DND-41 (cell line): ENCODE measurements around the gene RNASE8.
A peak's percentile ranks its signal among the peaks of the same experiment; 100 is the strongest.

Experiments used
- ATAC-seq: fragments of 200-7000 bp; cut with Tn5 transposase; 3 replicates; pipeline ENCODE4 v1.9.1; 2021; ENCODE audit warnings: low read depth; ENCODE audit not compliant: insufficient read depth
- DNase-seq: peaks from one replicate; pipeline ENCODE4 v3.0.0-alpha.2; 2020
- H2AFZ ChIP-seq: 2 replicates; pipeline ENCODE4 v1.6.0; 2012; ENCODE audit warnings: low read depth, low read length
- H3K27ac ChIP-seq: 2 replicates; pipeline ENCODE4 v1.5.1; 2012; ENCODE audit warnings: low read length, inconsistent platforms
- H3K27me3 ChIP-seq: fragments of 200-600 bp; sonication (generic); 2 replicates; pipeline ENCODE4 v1.6.0; 2012; ENCODE audit warnings: low read length, mild to moderate bottlenecking, inconsistent platforms; ENCODE audit not compliant: insufficient read depth, poor library complexity
- H3K36me3 ChIP-seq: 2 replicates; pipeline ENCODE4 v1.5.1; 2012; ENCODE audit warnings: low read length, inconsistent platforms; ENCODE audit not compliant: insufficient read depth
- H3K4me1 ChIP-seq: 2 replicates; pipeline ENCODE4 v1.5.1; 2012; ENCODE audit warnings: mild to moderate bottlenecking, low read length; ENCODE audit not compliant: insufficient read depth
- H3K4me2 ChIP-seq: 2 replicates; pipeline ENCODE4 v1.6.0; 2012; ENCODE audit warnings: mild to moderate bottlenecking, moderate library complexity, low read length, inconsistent platforms; ENCODE audit not compliant: insufficient read depth
- H3K4me3 ChIP-seq, 2 experiments: fragments of 200-600 bp in 1 of 2; shearing (Covaris generic) in 1 of 2; 2 replicates each; pipeline ENCODE4 v1.5.1; 2012 to 2016; ENCODE audit warnings: inconsistent platforms in 2 of 2, low read length in 2 of 2, mild to moderate bottlenecking in 2 of 2, low read depth in 1 of 2, moderate library complexity in 1 of 2
- H3K79me2 ChIP-seq: 2 replicates; pipeline ENCODE4 v1.6.0; 2012; ENCODE audit warnings: low read length, inconsistent platforms; ENCODE audit not compliant: insufficient read depth
- H3K9ac ChIP-seq: 2 replicates; pipeline ENCODE4 v1.6.0; 2012; ENCODE audit warnings: low read depth, mild to moderate bottlenecking, inconsistent platforms, low read length, moderate library complexity
- H3K9me3 ChIP-seq: 2 replicates; pipeline ENCODE4 v1.5.1; 2012; ENCODE audit warnings: low read length, moderate library complexity, mild to moderate bottlenecking, inconsistent platforms; ENCODE audit not compliant: insufficient read depth, severe bottlenecking
- H4K20me1 ChIP-seq: 2 replicates; pipeline ENCODE4 v1.6.0; 2012; ENCODE audit warnings: low read length; ENCODE audit not compliant: insufficient read depth
- CTCF ChIP-seq: IDR thresholded peaks from 2 replicates; pipeline ENCODE4 v1.5.1; 2012; ENCODE audit warnings: borderline replicate concordance, low read length, moderate library complexity, mild to moderate bottlenecking; ENCODE audit not compliant: poor library complexity, severe bottlenecking; ENCODE audit errors: extremely low read depth
- EZH2 ChIP-seq: IDR thresholded peaks from 3 replicates; pipeline ENCODE4 v1.6.1; 2012; ENCODE audit warnings: borderline replicate concordance, low read depth, mild to moderate bottlenecking, moderate library complexity, low read length, inconsistent platforms; ENCODE audit not compliant: severe bottlenecking

Gene RNASE8

GRCh38 chr14:21037156-21037555 is 20.5 kb upstream of the RNASE8 start:
- Histone ChIP-seq H4K20me1 (no peaks in the 10 kb centered on the region), H3K79me2 (no peaks in the 10 kb centered on the region), H3K36me3 (no peaks in the 10 kb centered on the region), H3K27me3 (peaks cover 12% of the 10 kb centered on the region), H3K4me3 (no peak overlapping the region), H3K27ac (no peak overlapping the region), H3K9ac (no peak overlapping the region), H2AFZ (no peak overlapping the region), H3K4me2 (no peak overlapping the region), H3K9me3 (no peaks in the 10 kb centered on the region), H3K4me1 (no peaks in the 10 kb centered on the region)
- ATAC-seq (no peak), DNase-seq (no peak)
- no peak for TF ChIP-seq EZH2
- no peak for TF ChIP-seq CTCF

GRCh38 chr14:21038441-21039422 is 18.9 kb upstream of the RNASE8 start:
- H3K9ac ChIP-seq, result no peak overlapping the region
- H3K9me3 ChIP-seq, result no peaks in the 10 kb centered on the region
- peaks cover 8% of the 10 kb centered on the region for H3K27me3 ChIP-seq
- H3K36me3 ChIP-seq, result no peaks in the 10 kb centered on the region
- H3K4me3 ChIP-seq, result no peak overlapping the region
- H3K27ac ChIP-seq, result no peak overlapping the region
- ATAC-seq (no peak), DNase-seq (no peak)
- no peaks in the 10 kb centered on the region for H4K20me1 ChIP-seq
- H3K79me2 ChIP-seq, result no peaks in the 10 kb centered on the region
- H3K4me1 ChIP-seq, result no peaks in the 10 kb centered on the region
- no peak overlapping the region for H3K4me2 ChIP-seq
- H2AFZ ChIP-seq, result no peak overlapping the region
- no peak for TF ChIP-seq CTCF
- TF ChIP-seq EZH2, result no peak

GRCh38 chr14:21039585-21040369 is 17.8 kb upstream of the RNASE8 start:
- Histone ChIP-seq H3K9ac (no peak overlapping the region), H3K4me2 (no peak overlapping the region), H3K4me1 (0 out of 2 replicates have a peak, but pooled peaks cover 6% of the 10 kb centered on the region), H3K9me3 (no peaks in the 10 kb centered on the region), H3K27ac (no peak overlapping the region), H3K27me3 (peaks cover 7% of the 10 kb centered on the region), H3K4me3 (no peak overlapping the region), H2AFZ (no peak overlapping the region), H3K79me2 (no peaks in the 10 kb centered on the region), H4K20me1 (no peaks in the 10 kb centered on the region), H3K36me3 (no peaks in the 10 kb centered on the region)
- TF ChIP-seq CTCF (peak; percentile 71), EZH2 (no peak)
- ATAC-seq (peak; percentile 76), DNase-seq (peak; percentile 21)
